GM19397 (cell line): ENCODE data around the gene ORAI3.

Source experiments
- ATAC-seq: cut with Tn5 transposase; IDR thresholded peaks from one replicate; pipeline ENCODE4 v1.9.1; 2021; ENCODE audit warnings: mild to moderate bottlenecking, moderate library complexity; ENCODE audit not compliant: unreplicated experiment

Gene ORAI3

DNA sequence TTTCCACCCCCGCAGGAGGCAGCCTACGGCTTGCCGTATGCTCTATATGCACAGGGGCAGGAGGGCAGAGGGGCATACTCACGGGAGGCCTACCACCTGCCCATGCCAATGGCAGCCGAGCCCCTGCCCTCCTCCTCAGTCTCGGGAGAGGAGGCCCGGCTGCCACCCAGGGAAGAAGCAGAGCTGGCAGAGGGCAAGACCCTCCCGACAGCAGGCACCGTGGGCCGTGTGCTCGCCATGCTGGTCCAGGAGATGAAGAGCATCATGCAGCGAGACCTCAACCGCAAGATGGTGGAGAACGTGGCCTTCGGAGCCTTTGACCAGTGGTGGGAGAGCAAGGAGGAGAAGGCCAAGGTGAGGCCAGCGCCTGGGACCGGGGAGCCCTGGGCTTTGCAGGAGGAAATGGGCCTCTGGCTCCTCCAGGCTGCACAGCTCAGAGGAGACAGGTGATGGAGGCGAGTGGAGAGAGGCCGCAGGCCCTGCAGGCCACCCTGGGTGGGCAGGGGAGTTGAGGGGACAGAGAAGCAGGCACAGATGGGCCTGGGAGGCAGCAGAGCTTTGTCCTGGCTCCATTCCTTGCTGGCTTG lies 17.3 kb downstream of the ORAI3 start:
- ATAC-seq = no peak

DNA sequence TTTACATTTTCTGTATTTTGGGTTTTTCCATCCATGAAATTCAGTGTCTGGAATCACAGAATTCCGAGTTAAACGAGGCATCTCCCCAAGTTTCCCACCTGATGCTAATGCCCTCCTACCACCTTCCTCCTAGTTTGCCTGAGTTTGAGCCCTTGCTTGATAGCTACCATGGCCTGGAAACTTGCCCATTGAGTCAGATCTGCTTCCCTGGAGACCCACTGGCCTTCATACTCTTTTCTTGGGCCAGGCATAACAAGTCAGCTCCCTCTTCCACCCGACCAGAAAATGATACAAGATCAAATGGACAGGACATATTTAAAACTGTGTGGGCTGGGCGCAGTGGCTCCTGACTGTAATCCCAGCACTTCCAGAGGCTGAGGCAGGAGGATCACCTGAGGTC lies 18.9 kb downstream of the ORAI3 start:
- no peak for ATAC-seq

DNA sequence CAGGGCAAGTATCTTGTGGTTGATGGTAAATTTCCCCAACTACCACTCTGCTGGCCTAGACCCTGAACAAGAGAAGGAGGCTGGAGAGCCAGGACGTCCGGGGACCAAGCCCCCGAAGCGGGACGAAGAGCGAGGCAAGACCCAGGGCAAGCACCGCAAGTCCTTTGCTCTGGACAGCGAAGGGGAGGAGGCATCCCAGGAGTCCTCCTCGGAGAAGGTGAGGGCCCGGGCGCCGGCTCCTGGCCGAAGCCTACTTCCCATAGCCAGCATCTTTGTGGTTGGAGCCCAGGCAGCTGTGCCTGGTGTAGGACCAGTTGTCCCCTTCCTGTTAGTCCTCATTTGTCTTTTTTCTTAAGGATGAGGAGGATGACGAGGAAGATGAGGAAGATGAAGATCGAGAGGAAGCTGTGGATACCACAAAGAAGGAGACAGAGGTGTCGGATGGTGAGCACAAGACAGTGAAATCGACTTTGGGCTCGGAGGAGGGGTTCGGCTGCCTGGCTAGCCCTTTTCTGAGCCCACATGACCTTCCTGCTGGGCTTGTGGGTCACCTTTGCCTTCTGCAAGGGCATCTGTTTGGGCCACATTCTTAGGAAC lies 20.5 kb downstream of the ORAI3 start:
- ATAC-seq = no peak

DNA sequence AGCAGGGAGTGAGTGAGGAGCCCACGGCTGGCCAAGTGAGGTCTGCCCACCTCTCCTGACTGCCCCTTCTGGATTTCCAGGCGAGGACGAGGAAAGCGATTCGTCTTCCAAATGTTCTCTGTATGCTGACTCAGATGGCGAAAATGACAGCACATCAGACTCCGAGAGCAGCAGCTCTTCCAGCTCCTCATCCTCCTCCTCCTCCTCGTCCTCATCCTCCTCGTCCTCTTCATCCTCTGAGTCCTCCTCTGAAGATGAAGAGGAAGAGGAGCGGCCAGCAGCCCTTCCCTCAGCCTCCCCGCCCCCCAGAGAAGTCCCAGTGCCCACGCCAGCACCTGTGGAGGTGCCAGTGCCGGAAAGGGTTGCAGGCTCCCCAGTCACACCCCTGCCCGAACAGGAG lies 22.4 kb downstream of the ORAI3 start:
- ATAC-seq = no peak

DNA sequence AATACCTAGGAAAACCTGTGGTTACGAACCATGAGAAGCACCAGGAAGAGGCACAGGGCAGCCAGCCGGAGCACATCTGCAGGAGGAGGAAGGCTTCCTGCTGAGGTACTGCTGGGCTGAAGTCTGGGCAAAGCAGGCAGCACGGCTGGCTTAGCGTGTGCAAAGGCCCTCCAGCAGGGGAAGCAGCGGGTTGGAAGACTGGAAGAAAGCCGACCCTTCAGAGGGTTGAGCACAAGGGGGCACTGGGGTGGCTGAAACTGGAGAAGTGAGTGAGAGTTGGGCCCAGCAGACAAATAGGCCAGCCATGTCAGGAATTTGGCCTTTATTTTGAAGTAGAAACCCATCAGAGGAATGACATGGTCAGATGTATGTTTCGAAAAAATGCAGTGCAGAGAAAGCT lies 24.0 kb downstream of the ORAI3 start:
- ATAC-seq = no peak

DNA sequence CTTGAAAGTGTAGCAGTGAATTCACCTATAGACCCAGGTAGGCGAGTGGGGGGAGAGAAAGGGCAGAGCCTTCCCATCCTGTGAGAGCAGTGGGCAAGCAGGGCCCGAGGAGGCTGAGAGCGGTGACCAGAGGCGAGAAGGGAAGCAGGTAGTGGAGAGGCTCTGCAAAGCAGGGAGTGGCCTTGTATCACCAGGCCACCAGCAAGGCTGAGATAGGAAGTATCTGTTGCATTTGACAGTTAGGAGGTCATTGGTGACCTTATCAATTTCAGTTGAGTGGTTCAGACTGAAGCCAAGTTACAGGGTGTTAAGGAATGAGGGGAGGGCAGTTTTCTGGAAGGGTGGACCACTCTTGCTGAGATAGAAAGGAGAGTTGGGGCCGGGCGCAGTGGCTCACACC lies 25.5 kb downstream of the ORAI3 start:
- ATAC-seq = no peak

DNA sequence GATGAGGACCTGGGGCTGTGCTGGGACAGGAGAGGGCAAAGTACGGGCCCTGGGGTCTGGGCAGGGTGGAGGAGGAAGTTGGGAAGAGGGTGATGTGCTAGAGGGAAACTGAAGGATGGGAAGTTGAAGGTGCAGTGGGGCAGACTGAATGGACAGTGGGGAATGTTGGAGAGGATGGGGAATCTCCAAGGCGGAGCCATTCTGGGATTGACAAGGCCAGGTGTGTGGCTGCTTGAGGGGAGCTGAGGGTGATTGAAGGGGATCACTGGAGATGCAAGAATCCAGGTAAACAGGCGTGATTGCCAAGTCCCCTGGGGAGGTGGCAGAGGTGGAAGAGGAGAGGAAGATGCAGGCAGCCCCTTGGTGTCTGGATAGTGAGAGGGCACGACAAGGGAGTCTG lies 27.6 kb downstream of the ORAI3 start:
- ATAC-seq = no peak

DNA sequence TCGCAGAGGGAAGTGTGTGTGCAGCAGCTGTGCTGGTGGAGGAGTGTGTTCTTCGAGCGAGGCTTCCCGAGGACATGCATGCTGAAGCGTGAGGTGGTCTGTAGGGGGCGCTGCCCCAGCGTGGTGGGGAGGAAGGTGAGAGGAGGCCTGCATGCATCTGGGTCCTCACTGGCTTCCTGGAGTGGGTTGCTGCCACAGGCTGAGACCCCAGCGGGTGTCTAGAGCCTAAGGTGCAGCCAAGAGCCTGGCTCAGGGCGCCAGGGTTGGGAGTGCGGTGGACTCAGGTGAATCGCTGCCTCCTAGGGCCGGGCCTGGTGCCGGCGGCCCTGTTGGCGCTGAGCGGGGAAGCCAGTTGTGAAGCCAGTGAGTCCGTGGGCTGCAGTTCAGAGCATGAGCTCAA lies 28.6 kb downstream of the ORAI3 start:
- ATAC-seq = no peak

DNA sequence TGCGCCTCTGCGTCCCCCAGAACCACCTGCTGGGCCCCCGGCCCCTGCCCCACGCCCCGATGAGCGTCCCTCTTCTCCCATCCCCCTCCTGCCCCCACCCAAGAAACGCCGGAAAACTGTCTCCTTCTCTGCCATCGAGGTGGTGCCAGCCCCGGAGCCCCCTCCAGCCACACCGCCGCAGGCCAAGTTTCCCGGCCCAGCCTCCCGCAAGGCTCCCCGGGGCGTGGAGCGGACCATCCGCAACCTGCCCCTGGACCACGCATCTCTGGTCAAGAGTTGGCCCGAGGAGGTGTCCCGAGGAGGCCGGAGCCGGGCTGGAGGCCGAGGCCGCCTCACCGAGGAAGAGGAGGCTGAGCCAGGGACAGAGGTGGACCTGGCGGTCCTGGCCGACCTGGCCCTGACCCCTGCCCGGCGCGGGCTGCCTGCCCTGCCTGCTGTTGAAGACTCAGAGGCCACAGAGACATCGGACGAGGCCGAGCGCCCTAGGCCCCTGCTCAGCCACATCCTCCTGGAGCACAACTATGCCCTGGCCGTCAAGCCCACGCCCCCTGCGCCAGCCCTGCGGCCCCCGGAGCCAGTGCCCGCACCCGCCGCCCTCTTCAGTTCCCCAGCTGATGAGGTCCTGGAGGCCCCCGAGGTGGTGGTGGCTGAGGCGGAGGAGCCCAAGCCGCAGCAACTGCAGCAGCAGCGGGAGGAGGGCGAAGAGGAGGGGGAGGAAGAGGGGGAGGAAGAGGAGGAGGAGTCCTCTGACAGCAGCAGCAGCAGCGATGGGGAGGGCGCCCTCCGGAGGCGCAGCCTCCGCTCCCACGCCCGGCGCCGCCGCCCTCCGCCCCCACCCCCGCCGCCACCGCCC lies 30.5 kb downstream of the ORAI3 start:
- no peak for ATAC-seq

DNA sequence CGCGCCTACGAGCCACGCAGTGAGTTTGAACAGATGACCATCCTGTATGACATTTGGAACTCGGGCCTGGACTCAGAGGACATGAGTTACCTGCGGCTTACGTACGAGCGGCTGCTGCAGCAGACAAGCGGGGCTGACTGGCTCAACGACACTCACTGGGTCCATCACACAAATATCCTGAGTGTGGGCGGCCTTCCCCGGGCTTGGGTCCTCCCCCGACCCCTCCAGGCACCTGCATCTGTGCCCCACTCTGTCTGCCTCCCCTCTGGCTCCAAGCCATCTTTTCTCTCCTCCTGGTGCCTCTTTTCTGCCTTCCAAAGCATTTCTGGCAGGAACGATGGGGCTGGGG lies 31.1 kb downstream of the ORAI3 start:
- no peak for ATAC-seq

DNA sequence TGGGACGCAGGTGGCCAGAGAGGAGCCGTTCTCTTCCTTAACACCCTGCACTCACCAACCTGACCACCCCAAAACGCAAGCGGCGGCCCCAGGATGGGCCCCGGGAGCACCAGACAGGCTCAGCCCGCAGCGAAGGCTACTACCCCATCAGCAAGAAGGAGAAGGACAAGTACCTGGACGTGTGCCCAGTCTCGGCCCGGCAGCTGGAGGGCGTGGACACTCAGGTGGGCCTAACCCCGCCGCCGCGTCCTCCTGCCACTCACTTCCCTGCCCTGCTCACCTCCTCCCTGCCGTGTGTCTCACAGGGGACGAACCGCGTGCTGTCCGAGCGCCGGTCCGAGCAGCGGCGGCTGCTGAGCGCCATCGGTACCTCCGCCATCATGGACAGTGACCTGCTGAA lies 31.6 kb downstream of the ORAI3 start:
- no peak for ATAC-seq

DNA sequence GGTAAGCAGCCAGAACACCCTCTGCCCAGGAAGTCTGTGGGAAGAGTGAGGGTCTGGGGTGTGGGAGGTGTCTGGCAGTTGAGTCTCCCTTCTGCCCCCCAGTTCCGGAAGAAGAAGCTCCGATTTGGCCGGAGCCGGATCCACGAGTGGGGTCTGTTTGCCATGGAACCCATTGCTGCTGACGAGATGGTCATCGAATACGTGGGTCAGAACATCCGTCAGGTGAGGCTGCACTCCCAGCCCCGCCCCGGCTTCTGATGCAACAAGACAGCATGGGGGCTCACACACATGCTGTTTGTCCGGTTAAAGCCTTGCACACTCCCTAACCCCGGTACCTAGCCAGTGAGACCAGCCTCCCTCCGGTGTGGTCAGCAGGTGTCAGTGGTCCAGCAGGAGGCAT lies 32.1 kb downstream of the ORAI3 start:
- ATAC-seq = no peak

DNA sequence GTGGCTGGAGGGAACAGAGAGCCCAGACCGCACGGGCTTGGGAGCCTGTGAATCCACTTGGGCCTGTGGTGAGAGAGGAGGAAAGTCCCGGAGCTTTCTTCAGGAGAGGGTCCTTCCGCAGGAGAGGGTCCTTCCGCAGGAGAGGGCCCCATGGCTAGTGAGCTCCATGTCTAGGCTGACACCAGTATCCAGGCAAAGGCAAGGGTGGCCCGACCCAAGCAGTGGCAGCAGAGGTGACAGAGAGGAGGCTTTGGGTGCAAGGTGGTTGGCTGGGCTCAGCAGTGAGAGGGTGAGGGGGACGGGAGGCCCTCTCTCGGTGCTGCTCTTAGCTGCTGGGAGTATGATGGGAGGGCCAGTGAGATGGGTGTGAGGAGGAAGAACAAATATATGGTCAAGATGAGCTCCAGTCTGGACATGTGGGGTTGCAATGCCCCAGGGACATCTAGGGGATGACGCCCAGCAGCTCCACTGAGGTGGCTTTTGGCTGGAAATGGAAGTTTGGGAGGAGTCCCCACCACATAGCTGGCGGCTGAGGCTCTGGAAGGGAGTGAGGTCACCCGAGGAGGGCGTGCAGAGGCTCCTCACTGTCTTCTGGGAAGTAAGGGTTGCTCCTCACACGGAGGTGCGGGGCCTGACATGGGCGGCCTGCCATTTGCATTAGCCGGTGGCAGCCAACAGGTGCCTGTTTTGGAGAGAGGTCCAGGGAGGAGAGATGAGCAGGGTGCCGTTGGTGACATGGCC lies 33.9 kb downstream of the ORAI3 start:
- no peak for ATAC-seq

DNA sequence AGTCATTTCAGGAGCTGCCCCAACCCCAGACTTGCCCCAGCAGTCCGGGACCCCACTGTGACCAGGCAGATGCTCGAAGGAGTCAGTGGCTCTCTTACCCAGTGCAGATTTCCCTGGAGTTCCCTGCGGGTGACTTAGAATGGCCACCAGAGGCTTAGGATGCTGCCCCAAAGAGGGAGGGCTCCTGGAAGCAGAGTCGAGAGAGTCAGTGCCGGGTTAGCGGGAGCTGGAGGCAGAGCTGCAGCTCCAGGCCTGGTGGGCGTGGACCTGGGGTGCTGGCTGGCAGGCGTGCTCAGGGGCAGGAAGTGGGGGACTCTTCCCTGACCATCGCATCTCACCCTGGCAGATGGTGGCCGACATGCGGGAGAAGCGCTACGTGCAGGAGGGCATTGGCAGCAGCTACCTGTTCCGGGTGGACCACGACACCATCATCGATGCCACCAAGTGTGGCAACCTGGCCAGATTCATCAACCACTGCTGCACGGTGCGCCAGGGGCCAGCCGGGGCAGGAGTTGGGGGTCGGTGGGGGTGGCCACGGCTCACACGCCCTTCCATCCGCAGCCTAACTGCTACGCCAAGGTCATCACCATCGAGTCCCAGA lies 34.5 kb downstream of the ORAI3 start:
- no peak for ATAC-seq

DNA sequence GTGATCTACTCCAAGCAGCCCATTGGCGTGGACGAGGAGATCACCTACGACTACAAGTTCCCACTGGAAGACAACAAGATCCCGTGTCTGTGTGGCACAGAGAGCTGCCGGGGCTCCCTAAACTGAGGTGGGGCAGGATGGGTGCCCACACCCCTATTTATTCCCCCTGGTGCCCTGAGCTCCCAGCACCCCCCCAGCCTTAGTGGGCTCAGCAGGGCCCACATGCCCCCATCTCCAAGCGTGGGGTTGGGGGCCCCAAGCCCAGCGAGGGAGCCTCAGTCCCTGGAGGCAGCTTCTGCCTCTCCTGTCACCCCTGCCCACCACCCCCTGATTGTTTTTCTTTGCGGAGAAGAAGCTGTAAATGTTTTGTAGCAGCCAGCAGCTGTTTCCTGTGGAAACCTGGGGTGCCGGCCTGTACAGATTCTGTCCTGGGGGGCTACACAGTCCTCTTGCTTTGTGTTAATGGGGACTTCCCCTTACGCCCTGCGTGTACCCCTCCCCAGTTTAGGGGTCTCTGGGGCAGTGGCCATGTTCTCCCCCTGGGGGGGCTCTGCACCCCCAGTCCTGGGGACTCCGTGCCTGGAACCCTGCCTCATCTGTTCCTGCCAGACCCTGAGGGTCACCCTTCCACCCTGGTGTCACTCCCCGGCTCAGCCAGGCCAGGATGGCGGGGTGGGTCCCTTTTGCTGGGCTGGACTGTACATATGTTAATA lies 35.2 kb downstream of the ORAI3 start:
- ATAC-seq = no peak

DNA sequence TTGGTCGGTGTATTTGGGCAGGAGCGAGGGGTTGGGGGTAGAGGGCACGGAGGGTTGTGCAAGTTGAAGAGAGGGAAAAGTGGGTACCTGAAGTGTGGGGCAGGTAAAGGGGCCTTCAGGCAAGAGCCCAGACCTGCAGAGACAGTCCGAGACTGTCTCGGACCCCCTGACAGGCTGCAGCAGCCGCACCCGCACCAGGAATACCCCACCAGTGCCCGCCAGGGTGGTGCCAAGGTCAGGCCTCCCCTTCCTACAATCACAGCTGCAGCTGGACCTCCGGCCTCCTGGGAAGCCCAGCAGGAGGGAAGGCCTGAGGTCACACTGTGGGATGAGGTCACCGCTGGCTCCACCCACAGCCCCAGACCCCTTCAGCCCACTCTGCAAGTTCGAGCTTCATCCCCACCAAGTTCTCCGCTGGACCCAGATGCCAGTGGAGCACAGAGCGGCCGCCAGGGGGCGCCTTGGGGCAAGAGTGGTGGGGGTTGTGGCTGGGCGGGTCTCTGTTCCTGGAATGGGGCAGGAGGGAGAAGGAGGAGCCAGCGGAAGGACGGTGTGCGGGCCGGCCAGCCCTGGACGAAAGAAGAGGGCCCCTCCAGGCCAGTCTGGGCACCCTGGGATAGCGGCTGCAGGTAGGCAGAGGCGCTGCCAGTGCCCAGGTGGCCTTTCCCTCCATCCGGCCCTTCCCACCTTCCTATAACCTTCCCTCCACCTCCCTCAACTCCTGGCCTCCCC lies 36.0 kb downstream of the ORAI3 start, which contains the start of gene HSD3B7:
TSS of gene HSD3B7 (plus strand) at position 539 of the 732 bp plus-strand sequence. CDS start 452 bp downstream, outside the sequence.
- ATAC-seq = no peak

DNA sequence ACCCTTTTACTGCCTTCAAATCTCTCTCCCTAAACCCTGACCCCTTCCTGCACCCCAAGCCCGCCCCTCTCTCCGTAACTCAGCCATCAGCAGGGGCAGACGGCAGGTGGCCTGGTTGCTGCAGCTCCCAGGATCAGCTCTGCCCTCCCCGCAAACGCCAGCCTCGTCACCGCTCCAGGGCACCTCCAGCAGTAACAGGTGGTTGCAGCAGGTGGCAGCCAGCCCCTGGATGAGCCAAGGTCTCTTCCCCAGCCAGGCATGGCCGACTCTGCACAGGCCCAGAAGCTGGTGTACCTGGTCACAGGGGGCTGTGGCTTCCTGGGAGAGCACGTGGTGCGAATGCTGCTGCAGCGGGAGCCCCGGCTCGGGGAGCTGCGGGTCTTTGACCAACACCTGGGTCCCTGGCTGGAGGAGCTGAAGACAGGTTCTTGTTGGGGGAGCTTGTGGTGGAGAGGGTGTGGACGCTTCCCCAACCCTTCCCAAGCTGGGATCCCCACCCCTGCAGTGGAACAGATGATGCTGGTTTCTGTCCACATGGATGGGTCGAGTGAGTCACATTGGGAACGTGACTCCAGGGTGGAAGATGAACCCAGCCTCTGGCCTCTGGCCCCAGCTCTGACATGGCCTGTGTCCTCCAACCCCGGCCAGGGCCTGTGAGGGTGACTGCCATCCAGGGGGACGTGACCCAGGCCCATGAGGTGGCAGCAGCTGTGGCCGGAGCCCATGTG lies 36.7 kb downstream of the ORAI3 start:
- no peak for ATAC-seq

DNA sequence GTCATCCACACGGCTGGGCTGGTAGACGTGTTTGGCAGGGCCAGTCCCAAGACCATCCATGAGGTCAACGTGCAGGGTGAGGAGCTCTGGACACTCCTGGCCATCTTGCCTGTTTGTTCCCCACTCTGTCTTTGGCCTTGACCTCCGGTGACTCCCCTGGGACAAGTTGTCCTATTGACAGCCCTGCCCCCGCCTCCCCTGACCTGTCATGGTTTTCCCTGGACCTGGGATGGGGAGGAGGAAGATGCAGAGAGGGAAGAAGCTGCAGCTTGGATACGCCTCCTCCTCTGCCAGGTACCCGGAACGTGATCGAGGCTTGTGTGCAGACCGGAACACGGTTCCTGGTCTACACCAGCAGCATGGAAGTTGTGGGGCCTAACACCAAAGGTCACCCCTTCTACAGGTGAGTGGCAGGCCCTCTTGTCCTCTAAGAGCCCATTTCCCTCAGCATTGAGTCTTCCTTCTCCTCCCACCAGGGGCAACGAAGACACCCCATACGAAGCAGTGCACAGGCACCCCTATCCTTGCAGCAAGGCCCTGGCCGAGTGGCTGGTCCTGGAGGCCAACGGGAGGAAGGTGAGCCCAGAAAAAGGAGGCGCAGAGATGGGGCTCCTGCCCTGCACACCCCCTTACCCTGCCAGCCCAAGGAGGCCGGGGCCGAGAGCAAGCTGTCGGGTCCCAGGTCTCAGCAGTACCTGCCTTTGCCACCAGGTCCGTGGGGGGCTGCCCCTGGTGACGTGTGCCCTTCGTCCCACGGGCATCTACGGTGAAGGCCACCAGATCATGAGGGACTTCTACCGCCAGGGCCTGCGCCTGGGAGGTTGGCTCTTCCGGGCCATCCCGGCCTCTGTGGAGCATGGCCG lies 37.5 kb downstream of the ORAI3 start:
- ATAC-seq = no peak
